Activated CD4-positive, alpha-beta T cell treated with anti-CD3 and anti-CD28 coated beads, Interleukin-2, amount 10 ng/mL, durations not matched to agents 24 days and 14 days (primary cell): ENCODE measurements around the gene SRPX2. TPM values are rescaled to one million over a fixed set of nuclear protein-coding genes. Genes with fewer than 3 reads are reported as not detected.

Source experiments
- DNase-seq: peaks from one replicate; pipeline ENCODE4 v3.0.0; 2022
- H3K27ac Mint-ChIP-seq: one replicate; pipeline ENCODE4 v1.8.0; 2022; ENCODE audit warnings: mild to moderate bottlenecking, mixed read lengths
- H3K27me3 Mint-ChIP-seq: one replicate; pipeline ENCODE4 v1.8.0; 2022; ENCODE audit warnings: mixed read lengths
- H3K36me3 Mint-ChIP-seq: one replicate; pipeline ENCODE4 v1.8.0; 2022; ENCODE audit warnings: low read depth, mild to moderate bottlenecking, mixed read lengths
- H3K4me1 Mint-ChIP-seq: one replicate; pipeline ENCODE4 v1.8.0; 2021; ENCODE audit warnings: mixed read lengths
- H3K4me3 Mint-ChIP-seq: one replicate; pipeline ENCODE4 v1.8.0; 2022; ENCODE audit warnings: mild to moderate bottlenecking, moderate library complexity, mixed read lengths
- H3K9me3 Mint-ChIP-seq: one replicate; pipeline ENCODE4 v1.8.0; 2021; ENCODE audit warnings: mixed read lengths
- intact Hi-C: fragments of 100-400 bp; cut with micrococcal nuclease; formaldehyde crosslinking; loops from one replicate; pipeline ENCODE4 v1.15.1; 2023
- total RNA-seq: library from RNA; stranded (reverse); gene quantifications from 2 replicates; pipeline ENCODE4 v1.2.3, GENCODE V29; 2022

SRPX2 gene
- total RNA-seq, 1 donor from 2014 or later = not detected

- Mint-ChIP-seq H3K27ac (peak within 1 kb of the TSS; percentile 57), H3K27me3 (peaks cover 24% of the 10 kb centered on the region), H3K9me3 (no peaks in the 10 kb centered on the region), H3K36me3 (no peaks in the 10 kb centered on the region), H3K4me3 (peak within 1 kb of the TSS; percentile 88), H3K4me1 (peaks cover 6% of the 10 kb centered on the region)
- DNase-seq = peak; percentile 88
- intact Hi-C loops = loop anchor here (2.0 kb wide), 1 partner anchor 124 kb away; no protein-coding TSS in a partner anchor
Measured at GRCh38 chrX:100636321-100636991, 7.5 kb upstream of the SRPX2 start, which contains the start of gene TSPAN6. Gene TSPAN6, minus strand, starts transcription at chrX:100636806. Its CDS starts 112 bp downstream, at chrX:100636694.

- Mint-ChIP-seq H3K36me3 (no peaks in the 10 kb centered on the region), H3K27ac (no peak overlapping the region), H3K4me1 (no peaks in the 10 kb centered on the region), H3K27me3 (peaks cover 9% of the 10 kb centered on the region), H3K4me3 (no peak overlapping the region), H3K9me3 (no peaks in the 10 kb centered on the region)
- intact Hi-C loops = no loop called here
- DNase-seq = no peak
Measured at GRCh38 chrX:100642290-100642689, 1.7 kb upstream of the SRPX2 start.

GRCh38 chrX:100643212-100643611 is 787 bp upstream of the SRPX2 start:
- peaks cover 9% of the 10 kb centered on the region for H3K27me3 Mint-ChIP-seq
- H3K9me3 Mint-ChIP-seq = no peaks in the 10 kb centered on the region
- intact Hi-C loops = no loop called here
- no peak overlapping the region for H3K4me3 Mint-ChIP-seq
- no peaks in the 10 kb centered on the region for H3K36me3 Mint-ChIP-seq
- DNase-seq = no peak
- no peak overlapping the region for H3K27ac Mint-ChIP-seq
- no peaks in the 10 kb centered on the region for H3K4me1 Mint-ChIP-seq

- DNase-seq = no peak
- H3K27me3 Mint-ChIP-seq = no peaks in the 10 kb centered on the region
- H3K4me1 Mint-ChIP-seq = no peaks in the 10 kb centered on the region
- intact Hi-C loops = no loop called here
- no peaks in the 10 kb centered on the region for H3K9me3 Mint-ChIP-seq
- H3K4me3 Mint-ChIP-seq = no peak overlapping the region
- no peaks in the 10 kb centered on the region for H3K36me3 Mint-ChIP-seq
- no peak overlapping the region for H3K27ac Mint-ChIP-seq
Measured at GRCh38 chrX:100645106-100645505, 1.1 kb downstream of the SRPX2 start.

GRCh38 chrX:100647095-100647494 is 3.1 kb downstream of the SRPX2 start:
- Mint-ChIP-seq H3K27me3 (no peaks in the 10 kb centered on the region), H3K27ac (no peak overlapping the region)
- intact Hi-C loops = no loop called here

GRCh38 chrX:100647739-100648138 is 3.7 kb downstream of the SRPX2 start:
- intact Hi-C loops = no loop called here
- no peak for DNase-seq
- H3K36me3 Mint-ChIP-seq = no peaks in the 10 kb centered on the region
- H3K4me3 Mint-ChIP-seq = no peak overlapping the region
- H3K9me3 Mint-ChIP-seq = no peaks in the 10 kb centered on the region
- no peaks in the 10 kb centered on the region for H3K27me3 Mint-ChIP-seq
- H3K27ac Mint-ChIP-seq = no peak overlapping the region
- H3K4me1 Mint-ChIP-seq = no peaks in the 10 kb centered on the region

More at GRCh38 chrX:100647095-100647494, 3.1 kb downstream of the SRPX2 start:
- no peaks in the 10 kb centered on the region for H3K36me3 Mint-ChIP-seq
- no peak overlapping the region for H3K4me3 Mint-ChIP-seq
- no peak for DNase-seq
- no peaks in the 10 kb centered on the region for H3K9me3 Mint-ChIP-seq
- no peaks in the 10 kb centered on the region for H3K4me1 Mint-ChIP-seq

- Mint-ChIP-seq H3K9me3 (no peaks in the 10 kb centered on the region), H3K27ac (no peak overlapping the region), H3K27me3 (no peaks in the 10 kb centered on the region), H3K4me3 (no peak overlapping the region), H3K36me3 (no peaks in the 10 kb centered on the region), H3K4me1 (no peaks in the 10 kb centered on the region)
- intact Hi-C loops = no loop called here
- no peak for DNase-seq
Measured at GRCh38 chrX:100648458-100649417, 4.7 kb downstream of the SRPX2 start.

GRCh38 chrX:100649550-100650356 is 5.8 kb downstream of the SRPX2 start:
- no peaks in the 10 kb centered on the region for H3K36me3 Mint-ChIP-seq
- intact Hi-C loops = no loop called here
- H3K4me1 Mint-ChIP-seq = no peaks in the 10 kb centered on the region
- no peaks in the 10 kb centered on the region for H3K27me3 Mint-ChIP-seq
- no peaks in the 10 kb centered on the region for H3K9me3 Mint-ChIP-seq
- no peak overlapping the region for H3K27ac Mint-ChIP-seq
- DNase-seq = no peak
- H3K4me3 Mint-ChIP-seq = no peak overlapping the region

- H3K9me3 Mint-ChIP-seq = no peaks in the 10 kb centered on the region
Measured at GRCh38 chrX:100650841-100651240, 6.8 kb downstream of the SRPX2 start.

GRCh38 chrX:100652266-100652665 is 8.3 kb downstream of the SRPX2 start:
- no peak for DNase-seq
- intact Hi-C loops = no loop called here
- no peaks in the 10 kb centered on the region for H3K36me3 Mint-ChIP-seq
- no peaks in the 10 kb centered on the region for H3K9me3 Mint-ChIP-seq
- no peak overlapping the region for H3K27ac Mint-ChIP-seq
- no peaks in the 10 kb centered on the region for H3K27me3 Mint-ChIP-seq
- H3K4me3 Mint-ChIP-seq = no peak overlapping the region
- H3K4me1 Mint-ChIP-seq = no peaks in the 10 kb centered on the region

More at GRCh38 chrX:100650841-100651240, 6.8 kb downstream of the SRPX2 start:
- intact Hi-C loops = no loop called here
- Mint-ChIP-seq H3K27ac (no peak overlapping the region), H3K4me3 (no peak overlapping the region), H3K36me3 (no peaks in the 10 kb centered on the region), H3K27me3 (no peaks in the 10 kb centered on the region), H3K4me1 (no peaks in the 10 kb centered on the region)
- DNase-seq = no peak

GRCh38 chrX:100654261-100654660 is 10.3 kb downstream of the SRPX2 start:
- Mint-ChIP-seq H3K4me1 (no peaks in the 10 kb centered on the region), H3K4me3 (no peak overlapping the region), H3K27ac (no peak overlapping the region), H3K27me3 (no peaks in the 10 kb centered on the region), H3K36me3 (no peaks in the 10 kb centered on the region), H3K9me3 (no peaks in the 10 kb centered on the region)
- no peak for DNase-seq
- intact Hi-C loops = no loop called here

- no peak overlapping the region for H3K27ac Mint-ChIP-seq
- no peak for DNase-seq
- H3K4me3 Mint-ChIP-seq = no peak overlapping the region
- no peaks in the 10 kb centered on the region for H3K4me1 Mint-ChIP-seq
- intact Hi-C loops = no loop called here
- H3K36me3 Mint-ChIP-seq = no peaks in the 10 kb centered on the region
- no peaks in the 10 kb centered on the region for H3K27me3 Mint-ChIP-seq
- H3K9me3 Mint-ChIP-seq = no peaks in the 10 kb centered on the region
Measured at GRCh38 chrX:100658941-100659381, 15.0 kb downstream of the SRPX2 start.

GRCh38 chrX:100659431-100660137 is 15.6 kb downstream of the SRPX2 start:
- H3K4me3 Mint-ChIP-seq = no peak overlapping the region

More at GRCh38 chrX:100659431-100660137, 15.6 kb downstream of the SRPX2 start:
- no peak for DNase-seq
- Mint-ChIP-seq H3K27ac (no peak overlapping the region), H3K9me3 (no peaks in the 10 kb centered on the region), H3K4me1 (no peaks in the 10 kb centered on the region), H3K27me3 (no peaks in the 10 kb centered on the region), H3K36me3 (no peaks in the 10 kb centered on the region)
- intact Hi-C loops = no loop called here
